ENCODE results near the gene ITPK1.

Gene ITPK1

DNA sequence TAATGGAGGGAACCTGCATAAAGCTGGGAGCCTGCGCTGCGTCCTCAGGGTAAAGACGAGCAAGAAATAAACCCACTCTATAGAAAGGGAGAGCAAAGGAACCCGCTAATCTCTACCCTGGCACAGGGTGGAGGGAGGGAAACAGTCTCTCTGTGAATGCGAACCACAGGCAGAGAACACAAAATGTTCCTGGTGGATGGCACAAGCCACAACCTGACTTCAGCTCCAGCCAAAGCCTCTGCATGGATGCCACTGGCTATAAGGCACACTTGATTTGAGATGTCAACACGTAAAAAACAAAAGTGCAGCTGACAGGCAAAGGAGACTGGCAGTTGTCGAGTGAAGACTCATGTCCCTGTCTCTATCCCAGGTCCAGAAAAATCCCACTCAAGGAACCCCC is 160.3 kb downstream of the ITPK1 start:
- Histone ChIP-seq H3K27ac (ENCODE audit: low read length) (no peak overlapping the region), H3K36me3 (ENCODE audit: insufficient read depth, low read length) (peaks cover 47% of the 10 kb centered on the region), H3K9ac (ENCODE audit: low read depth, low read length) (no peak overlapping the region), H3K4me3 (ENCODE audit: low read depth in 1 of 2, low read length in 2 of 2) (no peak overlapping the region), H4K20me1 (ENCODE audit: insufficient read depth, low read length) (peaks cover 7% of the 10 kb centered on the region), H3K79me2 (ENCODE audit: insufficient read depth, low read length) (no peaks in the 10 kb centered on the region), H2AFZ (ENCODE audit: low read depth, low read length) (no peak overlapping the region), H3K9me3 (ENCODE audit: insufficient read depth, low read length, severe bottlenecking) (no peaks in the 10 kb centered on the region), H3K4me2 (ENCODE audit: insufficient read depth, low read length) (no peak overlapping the region), H3K4me1 (ENCODE audit: insufficient read depth, low read length) (no peaks in the 10 kb centered on the region), H3K27me3 (ENCODE audit: insufficient read depth, low read length, poor library complexity) (no peaks in the 10 kb centered on the region)
- TF ChIP-seq, protein P1, sequence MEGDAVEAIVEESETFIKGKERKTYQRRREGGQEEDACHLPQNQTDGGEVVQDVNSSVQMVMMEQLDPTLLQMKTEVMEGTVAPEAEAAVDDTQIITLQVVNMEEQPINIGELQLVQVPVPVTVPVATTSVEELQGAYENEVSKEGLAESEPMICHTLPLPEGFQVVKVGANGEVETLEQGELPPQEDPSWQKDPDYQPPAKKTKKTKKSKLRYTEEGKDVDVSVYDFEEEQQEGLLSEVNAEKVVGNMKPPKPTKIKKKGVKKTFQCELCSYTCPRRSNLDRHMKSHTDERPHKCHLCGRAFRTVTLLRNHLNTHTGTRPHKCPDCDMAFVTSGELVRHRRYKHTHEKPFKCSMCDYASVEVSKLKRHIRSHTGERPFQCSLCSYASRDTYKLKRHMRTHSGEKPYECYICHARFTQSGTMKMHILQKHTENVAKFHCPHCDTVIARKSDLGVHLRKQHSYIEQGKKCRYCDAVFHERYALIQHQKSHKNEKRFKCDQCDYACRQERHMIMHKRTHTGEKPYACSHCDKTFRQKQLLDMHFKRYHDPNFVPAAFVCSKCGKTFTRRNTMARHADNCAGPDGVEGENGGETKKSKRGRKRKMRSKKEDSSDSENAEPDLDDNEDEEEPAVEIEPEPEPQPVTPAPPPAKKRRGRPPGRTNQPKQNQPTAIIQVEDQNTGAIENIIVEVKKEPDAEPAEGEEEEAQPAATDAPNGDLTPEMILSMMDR (IDR thresholded peaks at IDR 0.05; ENCODE audit: borderline replicate concordance, extremely low read depth, low read length, poor library complexity, severe bottlenecking) = no peak
- no peak for TF ChIP-seq EZH2 (IDR thresholded peaks at IDR 0.05; ENCODE audit: borderline replicate concordance, low read depth, low read length, severe bottlenecking)
- DNase-seq = no peak
- no peak for ATAC-seq (ENCODE audit: insufficient read depth, low read depth)

DNA sequence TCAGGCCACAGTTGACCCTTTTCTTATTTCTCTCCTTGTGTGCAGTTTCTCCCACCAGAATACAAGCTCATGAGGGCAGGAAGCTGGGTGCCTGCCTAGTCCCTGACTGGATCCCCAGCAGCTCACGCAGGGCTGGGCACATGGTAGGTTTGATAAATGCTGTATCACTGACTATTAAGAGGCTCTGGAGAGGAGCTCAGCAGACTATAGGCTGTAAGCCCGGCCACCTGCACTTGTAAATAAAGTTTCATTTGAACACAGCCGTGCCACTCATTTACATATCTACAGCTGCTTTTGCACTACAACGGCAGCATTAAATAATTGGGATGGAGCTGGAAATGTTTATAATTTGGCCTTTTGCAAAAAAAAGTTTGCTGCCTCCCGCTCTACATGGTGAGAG is 160.8 kb downstream of the ITPK1 start:
- no peaks in the 10 kb centered on the region for H3K27me3 ChIP-seq (ENCODE audit: insufficient read depth, low read length, poor library complexity)
- no peaks in the 10 kb centered on the region for H3K9me3 ChIP-seq (ENCODE audit: insufficient read depth, low read length, severe bottlenecking)
- H3K4me3 ChIP-seq (ENCODE audit: low read depth in 1 of 2, low read length in 2 of 2) = no peak overlapping the region
- H4K20me1 ChIP-seq (ENCODE audit: insufficient read depth, low read length) = peaks cover 7% of the 10 kb centered on the region
- no peak overlapping the region for H2AFZ ChIP-seq (ENCODE audit: low read depth, low read length)
- DNase-seq (no peak), ATAC-seq (ENCODE audit: insufficient read depth, low read depth) (no peak)
- H3K9ac ChIP-seq (ENCODE audit: low read depth, low read length) = no peak overlapping the region
- no peaks in the 10 kb centered on the region for H3K4me1 ChIP-seq (ENCODE audit: insufficient read depth, low read length)
- no peaks in the 10 kb centered on the region for H3K79me2 ChIP-seq (ENCODE audit: insufficient read depth, low read length)
- H3K4me2 ChIP-seq (ENCODE audit: insufficient read depth, low read length) = no peak overlapping the region
- H3K27ac ChIP-seq (ENCODE audit: low read length) = no peak overlapping the region
- H3K36me3 ChIP-seq (ENCODE audit: insufficient read depth, low read length) = peaks cover 51% of the 10 kb centered on the region
- TF ChIP-seq, protein P1 (IDR thresholded peaks at IDR 0.05; ENCODE audit: borderline replicate concordance, extremely low read depth, low read length, poor library complexity, severe bottlenecking) = no peak
- no peak for TF ChIP-seq EZH2 (IDR thresholded peaks at IDR 0.05; ENCODE audit: borderline replicate concordance, low read depth, low read length, severe bottlenecking)

- TF ChIP-seq, protein P1 (IDR thresholded peaks at IDR 0.05; ENCODE audit: borderline replicate concordance, extremely low read depth, low read length, poor library complexity, severe bottlenecking) = no peak
- no peak for TF ChIP-seq EZH2 (IDR thresholded peaks at IDR 0.05; ENCODE audit: borderline replicate concordance, low read depth, low read length, severe bottlenecking)
- Histone ChIP-seq H3K79me2 (ENCODE audit: insufficient read depth, low read length) (no peaks in the 10 kb centered on the region), H3K4me3 (ENCODE audit: low read depth in 1 of 2, low read length in 2 of 2) (no peak overlapping the region), H3K4me1 (ENCODE audit: insufficient read depth, low read length) (no peaks in the 10 kb centered on the region), H3K4me2 (ENCODE audit: insufficient read depth, low read length) (no peak overlapping the region), H4K20me1 (ENCODE audit: insufficient read depth, low read length) (peaks cover 7% of the 10 kb centered on the region), H3K9me3 (ENCODE audit: insufficient read depth, low read length, severe bottlenecking) (no peaks in the 10 kb centered on the region), H2AFZ (ENCODE audit: low read depth, low read length) (no peak overlapping the region), H3K9ac (ENCODE audit: low read depth, low read length) (no peak overlapping the region), H3K27me3 (ENCODE audit: insufficient read depth, low read length, poor library complexity) (no peaks in the 10 kb centered on the region), H3K27ac (ENCODE audit: low read length) (no peak overlapping the region), H3K36me3 (ENCODE audit: insufficient read depth, low read length) (peaks cover 53% of the 10 kb centered on the region)
- no peak for DNase-seq
- ATAC-seq (ENCODE audit: insufficient read depth, low read depth) = no peak
Measured at GRCh38 chr14:92953526-92953925, 162.2 kb downstream of the ITPK1 start.

Data from DND-41 (cell line).